ENCODE measurements around the gene FBXW12.

GRCh38 chr3:48408823-48409281 lies 36.8 kb downstream of the FBXW12 start:
- TF ChIP-seq CTCF (conservative IDR thresholded peaks at IDR 0.05 in 1 of 2, IDR thresholded peaks at IDR 0.05 in 1 of 2; ENCODE audit: extremely low read depth in 1 of 2, insufficient read depth in 1 of 2, low read depth in 1 of 2, low read length in 2 of 2) (no peak), EZH2 (IDR thresholded peaks at IDR 0.05; ENCODE audit: borderline replicate concordance, low read length) (no peak)
